ENCODE results near the gene CAB39.

- TF ChIP-seq CREB5 (CRISPR knock-in tag; IDR thresholded peaks at IDR 0.05; ENCODE audit: low read depth) = no peak
- TF ChIP-seq TOX (CRISPR knock-in tag; IDR thresholded peaks at IDR 0.05; ENCODE audit: borderline replicate concordance) = no peak
- TF ChIP-seq ZFP3 (CRISPR knock-in tag; IDR thresholded peaks at IDR 0.05) = no peak
- no peak for TF ChIP-seq ARNTL (CRISPR knock-in tag; IDR thresholded peaks at IDR 0.05; ENCODE audit: borderline replicate concordance, low read depth)
- TF ChIP-seq ZFP30 (CRISPR knock-in tag; IDR thresholded peaks at IDR 0.05) = no peak
- TF ChIP-seq RARB (CRISPR knock-in tag; IDR thresholded peaks at IDR 0.05) = no peak
- no peak for TF ChIP-seq PATZ1 (CRISPR knock-in tag; IDR thresholded peaks at IDR 0.05; ENCODE audit: borderline replicate concordance)
- no peak for TF ChIP-seq PPARA (CRISPR knock-in tag; IDR thresholded peaks at IDR 0.05; ENCODE audit: borderline replicate concordance)
- TF ChIP-seq TCF4 (CRISPR knock-in tag; IDR thresholded peaks at IDR 0.05; ENCODE audit: borderline replicate concordance) = no peak
- TF ChIP-seq ZNF70 (CRISPR knock-in tag; IDR thresholded peaks at IDR 0.05) = no peak
Measured at GRCh38 chr2:230668184-230668938, 44.3 kb upstream of the CAB39 start.

Measured in SK-N-SH treated with all-trans-retinoic acid at 6 μM for 48 hours (cell line).